Occipital lobe (tissue), 2 donors: Measurements from ENCODE around the gene TSPAN5. TPM values are rescaled to one million over a fixed set of nuclear protein-coding genes. Genes with fewer than 3 reads are reported as not detected.

Experiments
- DNase-seq: peaks from one replicate; lab custom pipeline; 2025; lab: John Stamatoyannopoulos, UW
- total RNA-seq: library from RNA; depleted of rRNA; stranded (reverse); fragments of >200 nt; gene quantifications from one replicate; pipeline ENCODE4 v1.2.3, GENCODE V29; 2014

The TSPAN5 gene
- total RNA-seq, 1 donor from 2014 or later = 90.5 TPM

- no peak for DNase-seq
These were observed 12.9 kb downstream of the TSPAN5 start for GRCh38 chr4:98645527-98645926.

- DNase-seq = no peak
These were observed 14.7 kb downstream of the TSPAN5 start for GRCh38 chr4:98643755-98644154.

GRCh38 chr4:98642991-98643426, 15.4 kb downstream of the TSPAN5 start:
- DNase-seq = no peak

GRCh38 chr4:98641906-98642668, 16.3 kb downstream of the TSPAN5 start:
- DNase-seq = no peak

- DNase-seq = no peak
These were observed 17.0 kb downstream of the TSPAN5 start for GRCh38 chr4:98641376-98641775.

- DNase-seq = no peak
These were observed 18.9 kb downstream of the TSPAN5 start for GRCh38 chr4:98639523-98639922.

- DNase-seq = no peak
These were observed 19.3 kb downstream of the TSPAN5 start for GRCh38 chr4:98639108-98639507.

- no peak for DNase-seq
These were observed 19.8 kb downstream of the TSPAN5 start for GRCh38 chr4:98638661-98639060.

- DNase-seq = no peak
These were observed 24.4 kb downstream of the TSPAN5 start for GRCh38 chr4:98634061-98634460.

GRCh38 chr4:98633159-98633558, 25.3 kb downstream of the TSPAN5 start:
- no peak for DNase-seq

- no peak for DNase-seq
These were observed 26.2 kb downstream of the TSPAN5 start for GRCh38 chr4:98632258-98632657.

- DNase-seq = no peak
These were observed 26.9 kb downstream of the TSPAN5 start for GRCh38 chr4:98631506-98631905.

- DNase-seq = no peak
These were observed 27.5 kb downstream of the TSPAN5 start for GRCh38 chr4:98630737-98631454.

GRCh38 chr4:98627531-98628257, 30.7 kb downstream of the TSPAN5 start:
- no peak for DNase-seq

- DNase-seq = no peak
These were observed 32.1 kb downstream of the TSPAN5 start for GRCh38 chr4:98626350-98626749.

- no peak for DNase-seq
These were observed 32.5 kb downstream of the TSPAN5 start for GRCh38 chr4:98625920-98626319.

- DNase-seq = no peak
These were observed 33.0 kb downstream of the TSPAN5 start for GRCh38 chr4:98625399-98625798.

- DNase-seq = no peak
These were observed 33.8 kb downstream of the TSPAN5 start for GRCh38 chr4:98624642-98625041.

- DNase-seq = no peak
These were observed 34.3 kb downstream of the TSPAN5 start for GRCh38 chr4:98624144-98624543.

- DNase-seq = no peak
These were observed 35.1 kb downstream of the TSPAN5 start for GRCh38 chr4:98623126-98623802.

- no peak for DNase-seq
These were observed 38.2 kb downstream of the TSPAN5 start for GRCh38 chr4:98620087-98620784.
